NCI-H82 (cell line): ENCODE results near the gene SOX13.
A peak's percentile ranks its signal among the peaks of the same experiment; 100 is the strongest.
"Not testable (repeated sequence)": the region's sequence is repeated elsewhere in the genome, so short reads cannot be mapped to it uniquely, and the experiment has no call there.

Experiments
- DNase-seq: peaks from one replicate; lab custom pipeline; 2025; lab: John Stamatoyannopoulos, UW

The SOX13 gene

DNA sequence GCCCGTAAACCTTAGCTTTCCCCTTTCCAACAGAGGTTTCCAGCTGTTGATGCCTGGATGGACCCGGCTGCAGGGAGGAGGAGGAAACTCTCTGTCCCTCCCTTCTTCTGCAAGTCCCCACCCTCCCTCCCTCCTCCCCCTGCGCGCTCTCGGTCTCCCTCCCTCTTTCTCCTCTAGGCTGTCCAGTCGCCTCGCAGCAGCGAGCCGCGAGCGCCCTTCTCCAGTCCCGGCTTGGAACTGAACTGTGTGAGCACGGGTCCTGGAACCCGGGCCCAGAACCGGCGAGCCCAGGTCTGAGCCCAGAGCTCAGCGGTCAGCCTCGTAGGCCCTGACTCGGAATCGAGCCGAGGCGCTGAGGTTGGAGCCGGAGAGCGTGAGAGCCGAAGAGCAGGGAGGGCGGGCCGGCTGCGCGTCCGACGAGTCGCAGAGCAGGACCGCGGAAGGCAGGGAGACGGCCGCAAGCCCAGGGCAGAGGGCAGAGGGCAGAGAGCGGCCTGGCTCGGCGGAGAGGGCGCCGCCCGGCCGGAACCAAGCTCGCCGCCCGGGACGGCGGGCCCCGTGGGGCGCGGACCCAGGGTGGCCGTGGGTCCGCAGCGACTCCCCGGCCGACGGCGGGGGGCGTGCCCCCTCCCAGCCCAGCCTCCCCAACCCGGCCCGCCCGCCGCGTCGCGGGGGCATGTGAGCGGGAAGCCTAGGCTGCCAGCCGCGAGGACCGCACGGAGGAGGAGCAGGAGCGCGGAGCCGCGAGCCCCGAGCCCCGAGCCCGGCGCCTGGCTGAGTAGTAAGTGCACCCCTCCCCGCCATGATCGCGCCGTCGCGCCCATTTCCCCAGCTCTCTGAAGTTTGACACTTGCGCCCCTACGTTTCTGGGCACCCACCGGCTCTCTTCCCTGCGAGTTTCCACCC, at the start of gene SOX13:
TSS of gene SOX13 (plus strand) at position 185 of the 906 bp plus-strand sequence. CDS start 39,801 bp downstream, outside the sequence.
- DNase-seq: peak; percentile 88

DNA sequence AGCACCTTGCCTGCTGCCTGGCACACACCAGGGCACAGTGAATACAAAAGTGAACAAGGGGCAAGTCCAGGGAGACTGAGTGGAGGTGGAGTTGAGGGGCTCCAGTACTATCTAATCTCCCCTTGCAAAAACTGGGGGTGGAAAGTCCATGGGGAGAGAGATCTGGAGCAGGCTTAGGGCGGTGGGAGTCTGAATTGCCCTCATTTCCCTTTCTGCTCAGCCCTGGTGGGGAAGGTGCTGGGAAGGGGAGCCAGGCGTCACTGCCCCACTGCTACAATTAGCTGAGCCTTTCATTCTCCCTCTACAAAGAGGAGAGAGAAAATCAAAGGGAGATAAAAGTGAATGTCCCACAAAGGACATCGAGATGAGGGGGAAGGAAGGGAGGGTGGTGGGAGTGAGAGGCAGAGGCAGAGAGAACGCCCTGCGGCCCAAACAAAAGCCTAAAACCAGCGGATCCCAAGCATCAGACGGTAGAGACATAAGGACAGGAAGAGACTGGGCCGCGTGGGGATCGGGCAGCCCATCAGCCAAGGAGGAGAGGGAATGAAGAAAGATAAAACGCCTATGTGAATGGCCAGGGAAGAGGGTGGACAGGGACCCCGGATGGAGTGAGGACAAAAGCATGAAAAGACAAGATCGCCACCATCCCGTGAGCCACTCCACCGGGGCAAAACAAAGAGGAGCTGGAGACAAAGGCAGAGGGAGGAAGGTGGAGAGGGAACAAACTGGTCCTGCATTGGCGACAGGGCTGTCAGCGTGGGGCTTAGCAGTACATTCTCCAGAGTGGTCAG, 46.8 kb upstream of the SOX13 start:
- no peak for DNase-seq

DNA sequence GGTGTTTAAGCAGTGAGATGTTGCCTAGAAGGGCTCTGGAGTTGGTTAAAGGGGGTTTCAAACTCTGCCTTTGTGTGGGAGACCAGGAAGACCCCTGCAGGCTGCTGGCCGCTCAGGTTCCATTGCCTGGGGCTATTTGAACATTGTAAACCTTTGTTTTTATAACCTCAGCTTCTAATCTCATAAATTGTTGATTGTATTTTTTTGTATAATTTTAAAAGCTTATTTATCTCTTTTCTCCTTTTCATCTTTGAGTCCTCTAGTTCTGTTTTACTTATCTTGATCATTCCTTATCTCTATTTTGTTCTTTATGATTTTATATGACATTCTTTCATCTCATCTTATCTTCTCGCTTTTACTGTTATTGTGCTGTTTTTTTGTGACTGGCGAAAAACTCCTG, 45.5 kb upstream of the SOX13 start:
- DNase-seq: no peak

DNA sequence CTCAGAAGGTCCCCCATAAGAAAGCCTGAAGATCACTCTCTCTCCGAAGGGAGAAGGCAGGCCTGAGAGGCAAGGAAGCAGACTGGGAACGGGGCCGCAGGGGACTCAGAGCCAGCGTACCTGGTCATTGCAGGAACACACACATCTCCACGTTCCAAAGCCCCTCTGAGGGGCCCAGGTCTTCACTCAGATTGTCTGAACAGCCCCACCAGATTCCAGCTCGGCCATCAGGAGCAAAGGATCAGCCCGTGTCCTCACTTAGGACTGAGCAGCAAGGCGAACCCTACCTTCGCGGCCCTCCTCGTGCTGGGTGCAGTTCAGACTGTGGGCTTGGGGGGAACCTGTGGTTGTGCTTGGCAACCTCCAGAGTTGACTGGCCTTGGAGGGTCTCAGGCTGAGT, 43.9 kb upstream of the SOX13 start:
- DNase-seq: no peak

DNA sequence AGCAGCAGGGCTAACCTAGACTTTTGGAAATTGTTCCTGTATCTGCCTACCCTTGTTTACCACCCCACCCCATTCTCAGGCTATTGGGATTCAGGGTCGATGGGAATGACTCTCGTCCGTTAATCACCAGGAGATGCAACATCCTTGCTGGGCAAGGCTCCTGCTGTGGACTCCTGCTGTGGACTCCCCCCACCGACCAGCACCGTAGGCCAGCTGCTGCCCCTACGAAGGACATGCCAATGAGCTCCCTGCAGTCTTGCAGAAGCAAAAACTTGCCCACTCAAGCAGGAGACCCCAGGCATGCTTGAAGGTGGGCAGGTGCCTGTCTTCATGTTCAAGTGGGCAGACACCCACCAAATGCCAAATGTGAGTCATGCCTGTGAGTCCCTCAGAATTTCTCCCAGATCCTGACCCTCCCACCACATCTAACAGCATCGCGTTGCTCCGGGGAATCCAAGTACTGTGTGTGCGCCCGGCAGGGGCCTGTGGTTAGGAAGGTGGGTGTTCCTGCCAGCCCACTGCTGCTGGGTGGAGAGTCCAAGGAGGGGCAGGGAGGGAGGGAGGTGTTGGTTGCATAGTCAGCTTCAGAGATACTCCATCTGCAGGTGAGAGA, 41.7 kb upstream of the SOX13 start:
- no peak for DNase-seq

DNA sequence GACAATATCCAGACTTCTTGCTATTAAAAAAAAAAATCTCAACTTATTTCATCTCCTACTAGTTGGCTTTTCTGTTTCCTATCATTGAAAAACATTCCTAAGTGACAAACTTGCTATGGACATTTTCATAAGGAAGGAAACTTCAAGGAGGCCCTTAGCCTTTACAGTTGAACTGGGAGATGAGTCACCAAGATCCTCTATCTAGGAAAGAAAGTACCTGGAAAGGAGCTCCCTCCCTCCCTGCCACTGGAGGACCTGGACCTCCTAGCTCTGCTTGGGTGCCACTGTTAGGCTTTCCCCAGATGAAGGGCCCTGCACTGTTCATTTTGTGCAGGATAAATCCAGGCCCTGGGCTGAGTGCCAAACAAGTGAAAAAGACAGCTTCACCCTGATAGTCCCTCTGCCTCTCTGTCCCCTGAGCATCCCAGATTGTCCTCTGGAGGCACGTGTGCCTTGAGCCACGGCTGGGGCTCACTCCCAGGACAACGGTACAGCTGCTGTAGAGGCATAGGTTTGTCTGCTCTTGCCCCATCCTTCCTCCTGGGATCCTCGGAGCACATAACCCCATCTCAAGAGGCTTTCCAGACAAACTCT, 40.2 kb upstream of the SOX13 start:
- DNase-seq: peak; percentile 29

DNA sequence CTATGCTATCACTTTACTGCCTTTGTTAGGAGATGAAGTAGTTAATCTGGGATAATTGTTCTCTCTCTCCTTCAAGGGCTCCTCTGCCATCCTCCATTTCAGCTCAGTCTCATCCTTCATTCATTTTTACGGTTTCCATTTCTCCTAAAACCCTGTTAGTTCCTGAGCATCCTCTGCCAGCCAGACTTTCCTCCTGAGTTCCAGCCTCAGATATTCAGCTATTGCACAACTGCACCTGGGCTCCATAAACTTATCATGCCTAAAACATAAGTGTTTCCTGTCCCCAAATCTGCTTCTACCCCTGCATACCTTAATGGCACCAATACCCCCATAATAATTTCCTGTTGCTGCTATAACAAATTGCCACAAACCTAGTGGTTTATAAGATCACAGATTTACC, 39.6 kb upstream of the SOX13 start:
- no peak for DNase-seq

DNA sequence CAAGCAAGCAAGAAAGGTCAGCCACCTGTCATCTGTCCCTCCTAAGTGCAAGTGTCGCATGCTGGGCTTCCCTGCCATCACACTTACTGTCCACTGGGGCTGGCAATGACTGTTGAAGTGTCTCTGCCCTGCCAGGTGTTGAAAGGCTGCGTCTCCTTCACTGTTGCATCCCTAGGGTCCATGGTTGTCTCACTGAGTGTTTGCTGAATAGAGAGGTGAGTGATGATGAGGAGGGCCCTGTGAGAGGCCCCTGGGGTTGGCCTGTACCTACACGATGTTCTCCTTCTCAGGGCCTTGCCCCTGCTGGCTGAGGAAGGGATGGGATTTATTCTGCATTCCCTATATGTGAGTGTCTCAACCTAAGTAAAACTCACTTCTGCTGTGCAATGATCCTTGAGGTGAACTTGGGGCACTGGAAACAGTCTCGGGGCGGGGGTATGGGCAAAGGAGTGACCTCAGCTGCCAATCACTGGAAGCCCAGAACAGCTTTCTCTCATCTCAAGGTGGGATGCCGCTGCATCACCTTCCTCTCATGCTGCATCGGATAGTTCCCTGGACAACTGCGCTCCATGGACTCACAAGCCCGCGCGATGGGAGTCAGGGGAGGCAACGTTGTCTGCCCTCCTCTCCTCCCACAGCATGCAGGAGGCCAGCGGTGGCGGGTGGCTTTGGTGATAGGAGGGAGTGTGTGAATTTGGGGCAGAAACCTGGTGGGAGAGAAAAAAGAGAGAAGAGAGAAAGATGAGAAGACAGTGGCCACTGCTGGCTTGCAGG, 35.8 kb upstream of the SOX13 start:
- no peak for DNase-seq

DNA sequence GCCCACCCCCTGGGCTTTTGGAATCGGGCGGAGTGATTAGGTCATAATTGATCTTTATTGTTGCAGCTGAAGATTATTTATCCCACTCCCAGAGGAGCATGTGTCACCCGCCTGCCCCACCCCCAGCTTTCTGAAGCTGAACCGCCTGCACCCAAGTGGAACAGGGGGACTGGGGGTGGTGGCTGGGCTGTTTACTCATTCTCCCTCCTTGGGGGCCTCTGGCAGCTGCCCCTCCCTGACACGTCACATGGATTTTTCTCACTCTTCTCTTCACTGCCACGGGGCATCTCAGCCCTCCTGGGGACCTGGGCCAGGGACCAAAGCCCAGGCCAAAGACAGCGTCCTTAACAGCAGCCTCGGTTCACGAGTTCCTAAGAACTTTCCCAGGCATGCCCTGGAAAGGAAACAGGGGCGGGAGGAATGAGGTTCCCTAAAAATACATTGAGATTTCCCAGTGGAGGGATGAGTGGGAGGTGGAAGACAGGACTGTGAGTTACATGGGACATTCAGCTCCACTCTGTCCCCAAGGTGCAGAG, 31.6 kb upstream of the SOX13 start:
- peak; percentile 51 for DNase-seq

DNA sequence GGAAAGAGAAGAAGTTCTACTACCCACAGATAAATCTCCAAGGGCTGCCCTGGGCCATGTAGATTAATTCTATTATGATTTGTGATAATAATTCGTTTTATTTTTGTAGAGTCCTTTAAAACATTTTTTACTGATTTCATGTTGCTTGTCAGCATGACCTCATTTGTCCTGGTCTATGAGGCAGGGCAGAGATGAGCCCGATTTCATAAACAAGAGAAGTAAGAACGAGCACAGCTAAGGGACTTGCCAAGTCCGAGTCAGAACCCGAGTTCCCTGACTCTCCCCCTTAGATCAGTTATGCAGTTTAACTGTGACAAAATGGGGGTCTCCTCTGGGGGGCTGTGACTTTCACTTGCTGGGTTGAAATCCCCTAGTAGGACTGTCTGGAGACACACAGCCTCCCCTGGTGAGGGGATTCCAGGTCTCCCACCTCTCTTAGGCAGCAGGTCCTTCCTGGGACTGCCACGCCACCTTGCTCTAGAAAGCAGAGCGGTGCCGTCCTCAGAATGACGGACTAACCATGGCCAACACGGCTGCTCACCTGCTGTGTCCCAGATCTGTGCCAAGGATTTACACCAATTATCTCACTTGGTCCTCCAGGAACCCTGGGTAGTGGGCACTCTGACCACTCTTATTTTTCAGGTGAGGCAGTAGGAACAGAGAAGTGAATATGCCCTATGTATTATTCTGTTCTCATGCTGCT, 31.0 kb upstream of the SOX13 start:
- DNase-seq: no peak

DNA sequence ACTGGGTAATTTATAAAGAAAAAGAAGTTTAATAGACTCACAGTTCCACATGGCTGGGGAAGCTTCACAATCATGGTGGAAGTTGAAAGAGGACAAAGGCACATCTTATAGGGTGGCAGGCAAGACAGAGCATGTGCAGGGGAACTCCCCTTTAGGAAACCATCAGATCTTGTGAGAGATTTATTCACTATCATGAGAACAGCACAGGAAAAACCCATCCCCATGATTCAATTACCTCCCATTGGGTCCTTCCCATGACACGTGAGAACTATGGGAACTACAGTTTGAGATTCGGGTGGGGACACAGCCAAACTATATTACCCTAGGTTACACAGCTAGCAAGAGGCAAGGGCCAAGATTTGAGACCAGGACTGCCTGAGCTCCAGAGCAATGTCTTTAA, 30.4 kb upstream of the SOX13 start:
- no peak for DNase-seq

DNA sequence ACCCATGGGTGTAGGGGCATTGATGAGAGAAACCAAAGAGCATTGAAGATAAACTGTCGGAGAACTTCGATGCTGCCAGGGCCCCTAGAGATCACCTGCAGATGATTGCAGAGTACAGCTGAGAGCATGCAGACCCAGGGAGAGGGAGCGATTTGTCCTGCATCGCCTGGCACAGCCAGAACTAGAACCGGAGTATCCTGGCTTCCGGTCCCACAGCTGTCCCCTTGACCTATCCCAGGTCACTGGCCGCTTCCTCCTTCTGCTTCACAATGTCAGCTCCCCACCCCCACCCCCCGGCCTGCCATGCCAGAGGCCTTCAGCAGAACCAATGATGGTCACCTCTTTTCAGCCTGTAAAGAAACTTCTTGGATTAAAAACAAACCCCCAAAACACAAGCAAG, 29.2 kb upstream of the SOX13 start:
- no peak for DNase-seq

DNA sequence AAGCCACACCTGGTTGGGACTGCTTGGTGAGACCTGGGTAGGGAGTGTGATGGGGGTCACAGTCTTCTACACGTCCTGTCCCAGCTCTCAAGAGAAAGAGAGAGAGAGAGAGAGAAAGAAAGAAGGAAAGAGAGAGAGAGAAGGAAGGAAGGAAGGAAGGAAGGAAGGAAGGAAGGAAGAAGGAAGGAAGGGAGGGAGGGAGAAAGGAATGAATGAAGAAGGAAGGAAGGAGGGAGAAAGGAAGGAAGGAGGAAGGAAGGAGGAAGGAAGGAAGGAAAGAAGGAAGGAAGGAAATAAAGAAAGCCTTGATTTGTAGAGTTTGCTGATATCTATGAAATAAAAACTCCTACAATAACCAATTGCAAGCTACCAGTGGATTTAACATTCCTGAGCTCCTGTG, 28.5 kb upstream of the SOX13 start:
- no peak for DNase-seq

DNA sequence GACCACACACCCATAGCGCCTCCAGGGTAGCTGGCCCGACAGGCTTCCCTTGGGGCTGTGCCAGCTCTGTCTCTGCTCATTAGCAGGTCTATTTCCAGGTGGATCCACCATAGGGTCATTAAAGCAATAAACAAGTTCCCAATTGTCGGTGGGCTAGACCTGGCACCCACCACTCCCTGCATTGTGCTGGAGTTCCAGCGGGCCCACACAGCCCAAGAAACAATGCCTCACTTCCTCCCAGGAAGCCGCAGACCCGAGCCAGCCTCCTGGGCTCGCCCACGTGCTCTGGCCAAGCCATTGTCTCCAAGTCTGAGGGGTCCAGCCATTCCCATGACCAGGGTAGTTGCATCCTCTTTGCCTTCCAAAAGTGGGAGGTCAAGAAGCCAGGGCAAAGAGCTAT, 27.5 kb upstream of the SOX13 start:
- DNase-seq: no peak

DNA sequence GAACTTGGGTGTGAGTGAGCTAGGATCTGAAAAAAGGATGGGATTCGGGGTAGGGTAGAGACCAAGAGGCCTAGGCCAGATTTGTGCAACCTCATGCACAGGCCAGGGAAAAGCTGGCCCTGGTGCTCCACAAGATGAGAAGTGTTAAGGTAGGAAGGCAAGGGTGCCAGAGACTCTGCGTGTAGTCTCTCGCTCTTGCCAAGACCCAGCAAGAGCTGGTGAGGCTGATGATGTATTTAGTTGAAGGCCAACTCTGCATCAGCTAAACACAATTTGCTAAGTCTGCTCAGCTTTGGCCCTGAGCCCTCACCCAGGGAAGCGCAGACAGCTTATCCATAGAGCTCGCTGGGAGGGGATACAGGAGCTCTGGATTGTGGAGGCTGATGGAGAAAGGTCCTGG, 26.6 kb upstream of the SOX13 start:
- no peak for DNase-seq

DNA sequence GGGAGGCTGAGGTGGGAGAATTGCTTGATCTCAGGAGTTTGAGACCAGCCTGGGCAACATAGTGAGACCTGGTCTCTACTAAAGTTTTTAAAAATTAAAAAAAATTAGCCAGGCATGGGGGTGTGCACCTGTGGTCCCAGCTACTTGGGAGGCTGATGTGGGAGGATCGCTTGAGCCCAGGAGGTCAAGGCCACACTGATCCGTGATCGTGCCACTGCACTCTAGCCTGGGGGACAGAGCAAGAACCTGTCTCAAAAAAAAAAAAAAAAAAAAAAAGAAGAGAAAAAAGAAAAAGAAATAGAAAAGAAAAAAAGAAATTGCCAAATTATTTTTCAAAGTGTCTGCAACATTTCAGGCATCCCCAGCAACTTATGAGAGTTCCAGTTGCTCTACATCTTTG, 24.1 kb upstream of the SOX13 start:
- DNase-seq: not testable (repeated sequence)

DNA sequence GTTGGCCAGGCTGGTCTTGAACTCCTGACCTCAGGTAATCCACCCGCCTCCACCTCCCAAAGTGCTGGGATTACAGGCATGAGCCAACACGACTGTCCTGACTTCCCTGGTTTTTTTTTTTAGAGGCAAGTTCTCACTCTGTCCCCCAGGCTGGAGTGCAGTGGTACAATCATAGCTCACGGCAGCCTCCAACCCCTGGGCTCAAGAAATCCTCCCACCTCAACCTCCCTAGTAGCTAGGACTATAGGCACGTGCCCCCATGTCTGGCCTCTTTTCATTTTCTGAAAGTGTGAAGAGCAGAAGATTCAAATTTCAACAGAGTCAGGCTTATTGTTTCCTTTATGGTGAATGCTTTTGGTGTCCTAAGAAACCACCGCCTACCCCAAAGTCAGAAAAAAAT, 21.7 kb upstream of the SOX13 start:
- no peak for DNase-seq

DNA sequence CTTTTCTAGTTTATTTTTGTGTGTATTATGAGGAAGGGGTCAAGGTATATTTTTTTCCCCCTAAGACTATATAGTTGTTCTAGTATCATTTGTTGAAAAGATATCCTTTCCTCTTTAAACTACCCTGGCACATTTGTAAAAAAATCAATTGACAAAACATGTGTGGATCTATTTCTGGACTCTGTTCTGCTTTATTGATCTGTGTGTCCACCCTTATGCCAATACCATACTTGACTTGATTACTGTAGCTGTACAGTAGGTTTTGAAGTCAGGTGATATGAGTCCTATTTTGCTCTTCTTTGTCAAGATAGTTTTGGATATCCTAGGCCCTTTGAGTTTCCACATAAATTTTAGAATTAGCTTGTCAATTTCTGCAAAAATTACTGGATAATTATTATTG, 21.2 kb upstream of the SOX13 start:
- no peak for DNase-seq

DNA sequence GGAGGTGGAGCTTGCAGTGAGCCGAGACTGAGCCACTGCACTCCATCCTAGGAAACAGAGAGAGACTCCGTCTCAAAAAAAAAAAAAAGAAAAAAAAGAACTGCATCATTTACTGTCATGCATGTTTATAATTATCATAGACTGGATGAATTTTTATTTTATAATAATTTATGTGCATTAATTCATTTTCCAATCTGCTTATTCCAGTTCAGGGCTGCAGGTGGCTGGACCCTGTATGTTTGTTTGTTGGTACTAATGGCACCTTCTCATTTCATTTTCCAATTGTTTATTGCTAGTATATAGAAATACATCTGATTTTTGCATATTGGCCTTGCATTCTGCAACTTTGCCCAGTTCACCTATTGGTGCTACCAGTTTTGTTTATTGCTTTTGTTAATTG, 19.0 kb upstream of the SOX13 start:
- DNase-seq: no peak

DNA sequence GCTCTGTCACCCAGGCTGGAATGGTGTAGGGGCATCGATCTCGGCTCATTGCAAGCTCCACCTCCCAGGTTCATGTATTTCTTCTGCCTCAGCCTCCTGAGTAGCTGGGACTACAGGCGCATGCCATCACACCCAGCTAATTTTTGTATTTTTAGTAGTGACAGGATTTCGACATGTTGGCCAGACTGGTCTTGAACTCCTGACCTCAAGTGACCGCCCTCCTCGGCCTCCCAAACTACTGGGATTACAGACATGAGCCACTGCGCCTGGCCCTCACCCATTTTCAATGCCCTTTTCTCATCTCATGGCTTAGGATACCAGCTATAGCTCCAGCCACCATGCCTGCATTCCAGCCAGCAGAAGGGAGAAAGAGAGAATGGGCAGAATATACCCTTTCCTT, 12.9 kb upstream of the SOX13 start:
- no peak for DNase-seq

DNA sequence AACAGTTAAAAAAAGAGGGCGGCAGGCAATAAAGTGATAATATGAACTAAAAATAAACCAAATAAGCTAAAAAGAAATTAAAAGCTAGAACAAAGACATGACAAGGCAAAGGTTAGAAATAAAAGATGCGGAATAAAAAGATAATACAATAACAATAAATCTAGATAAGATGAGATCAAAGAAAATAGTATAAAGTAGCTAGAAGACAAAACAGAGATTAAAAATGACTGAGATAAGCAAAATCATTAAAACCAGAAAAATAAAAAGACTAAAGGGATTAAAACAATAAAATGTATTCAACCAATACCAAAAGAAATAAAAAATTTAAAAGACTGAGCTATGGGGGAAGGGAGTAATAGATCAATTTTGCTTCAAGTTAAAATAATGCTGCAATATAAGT, 10.8 kb upstream of the SOX13 start:
- no peak for DNase-seq
